ENCODE measurements around the gene SUCLG1.

DNA sequence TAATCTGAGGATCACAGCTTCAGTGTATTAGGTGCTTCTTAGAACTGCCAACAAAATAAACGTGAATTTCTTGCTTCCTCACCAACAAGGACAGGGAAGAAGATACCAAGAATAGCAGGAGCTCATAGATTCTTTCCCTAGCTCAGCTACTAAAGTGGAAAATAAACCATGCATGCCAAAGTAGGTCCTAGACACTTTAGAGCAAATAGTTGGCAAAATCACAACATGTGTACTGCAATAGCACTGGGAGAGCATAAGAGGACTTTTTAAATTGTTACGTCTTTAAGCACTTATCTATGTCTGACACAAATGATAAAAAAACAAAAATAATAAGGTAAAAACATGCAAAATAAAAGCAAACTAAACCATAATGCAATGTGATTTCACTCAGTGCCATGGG is 49.5 kb downstream of the SUCLG1 start:
- no peak for TF ChIP-seq POLR2A (IDR thresholded peaks at IDR 0.05; ENCODE audit: control extremely low read depth in 1 of 2, low read depth in 2 of 2, low read length in 2 of 2)
- TF ChIP-seq EGR1 (IDR thresholded peaks at IDR 0.05; ENCODE audit: borderline replicate concordance, low read depth, low read length), result no peak
- TF ChIP-seq, protein P1, sequence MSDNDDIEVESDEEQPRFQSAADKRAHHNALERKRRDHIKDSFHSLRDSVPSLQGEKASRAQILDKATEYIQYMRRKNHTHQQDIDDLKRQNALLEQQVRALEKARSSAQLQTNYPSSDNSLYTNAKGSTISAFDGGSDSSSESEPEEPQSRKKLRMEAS (IDR thresholded peaks at IDR 0.05), result no peak

Measured in H1 (cell line).